Astrocyte (in vitro differentiated cells and primary cell): ENCODE results near the gene ZCCHC2. TPM values are rescaled to one million over a fixed set of nuclear protein-coding genes. Genes with fewer than 3 reads are reported as not detected.

Experiments used
- DNase-seq: peaks from one replicate; pipeline ENCODE4 v3.0.0-alpha.2; 2010; ENCODE audit warnings: low read depth
- FAIRE-seq: peaks from 2 replicates; lab custom pipeline; 2011; peaks lifted over from hg19 to GRCh38; lab: Jason Lieb, UNC
- H2AFZ ChIP-seq: 2 replicates; pipeline ENCODE4 v1.6.0; 2012; ENCODE audit warnings: low read depth, low read length, inconsistent platforms
- H3K27ac ChIP-seq: 2 replicates; pipeline ENCODE4 v1.5.1; 2011; ENCODE audit warnings: low read depth, low read length, inconsistent platforms
- H3K27me3 ChIP-seq: 2 replicates; pipeline ENCODE4 v1.6.0; 2011; ENCODE audit warnings: low read length, inconsistent platforms; ENCODE audit not compliant: insufficient read depth
- H3K36me3 ChIP-seq: 2 replicates; pipeline ENCODE4 v1.5.1; 2011; ENCODE audit warnings: low read length, inconsistent platforms; ENCODE audit not compliant: insufficient read depth
- H3K4me1 ChIP-seq: 2 replicates; pipeline ENCODE4 v1.5.1; 2011; ENCODE audit warnings: low read length, inconsistent platforms; ENCODE audit not compliant: insufficient read depth
- H3K4me2 ChIP-seq: 2 replicates; pipeline ENCODE4 v1.6.0; 2012; ENCODE audit warnings: low read length, inconsistent platforms
- H3K4me3 ChIP-seq: 2 replicates; pipeline ENCODE4 v1.5.1; 2011; ENCODE audit warnings: low read depth, mild to moderate bottlenecking, low read length, inconsistent platforms; ENCODE audit not compliant: insufficient read depth
- H3K79me2 ChIP-seq: 2 replicates; pipeline ENCODE4 v1.6.0; 2012; ENCODE audit warnings: mild to moderate bottlenecking, low read length, inconsistent platforms; ENCODE audit not compliant: insufficient read depth
- H3K9ac ChIP-seq: 2 replicates; pipeline ENCODE4 v1.6.0; 2012; ENCODE audit warnings: mild to moderate bottlenecking, low read length, inconsistent platforms
- H3K9me3 ChIP-seq: 2 replicates; pipeline ENCODE4 v1.5.1; 2012; ENCODE audit warnings: low read depth, mild to moderate bottlenecking, low read length, inconsistent platforms; ENCODE audit not compliant: insufficient read depth
- H4K20me1 ChIP-seq: 2 replicates; pipeline ENCODE4 v1.6.0; 2012; ENCODE audit warnings: low read length, inconsistent platforms; ENCODE audit not compliant: insufficient read depth
- H3K27ac Mint-ChIP-seq: one replicate; pipeline ENCODE4 v1.8.0; 2021; ENCODE audit warnings: mild to moderate bottlenecking, mixed read lengths; ENCODE audit not compliant: unreplicated experiment
- H3K27me3 Mint-ChIP-seq: one replicate; pipeline ENCODE4 v1.8.0; 2021; ENCODE audit warnings: low read depth, mixed read lengths; ENCODE audit not compliant: unreplicated experiment
- H3K36me3 Mint-ChIP-seq: one replicate; pipeline ENCODE4 v1.8.0; 2021; ENCODE audit warnings: low read depth, mixed read lengths; ENCODE audit not compliant: unreplicated experiment
- H3K4me1 Mint-ChIP-seq: one replicate; pipeline ENCODE4 v1.8.0; 2021; ENCODE audit warnings: low read depth, mixed read lengths; ENCODE audit not compliant: unreplicated experiment
- H3K4me3 Mint-ChIP-seq: one replicate; pipeline ENCODE4 v1.8.0; 2021; ENCODE audit warnings: mild to moderate bottlenecking, moderate library complexity, mixed read lengths; ENCODE audit not compliant: unreplicated experiment
- H3K9me3 Mint-ChIP-seq: one replicate; pipeline ENCODE4 v1.8.0; 2021; ENCODE audit warnings: mild to moderate bottlenecking, mixed read lengths; ENCODE audit not compliant: unreplicated experiment
- EZH2 ChIP-seq: IDR thresholded peaks from 2 replicates; pipeline ENCODE4 v1.6.1; 2012; ENCODE audit warnings: mild to moderate bottlenecking, low read length, inconsistent platforms; ENCODE audit not compliant: insufficient read depth
- total RNA-seq: library from RNA; stranded (reverse); gene quantifications from 2 replicates; pipeline ENCODE4 v1.2.1, GENCODE V29; 2021
- TF ChIP-seq, protein P1 (sequence below): IDR thresholded peaks from 2 replicates; pipeline ENCODE4 v1.5.1; 2011; ENCODE audit warnings: low read depth, mild to moderate bottlenecking, inconsistent platforms, low read length, moderate library complexity; ENCODE audit not compliant: insufficient read depth

Gene ZCCHC2
- total RNA-seq, 1 donor from 2014 or later: 14.8 TPM

GRCh38 chr18:62586781-62587487 is 64.1 kb downstream of the ZCCHC2 start:
- H3K4me1 Mint-ChIP-seq: peaks cover 4% of the 10 kb centered on the region
- H3K27me3 Mint-ChIP-seq: no peaks in the 10 kb centered on the region
- H3K9me3 Mint-ChIP-seq: no peaks in the 10 kb centered on the region
- H3K27ac Mint-ChIP-seq: no peak overlapping the region
- TF ChIP-seq, protein P1, sequence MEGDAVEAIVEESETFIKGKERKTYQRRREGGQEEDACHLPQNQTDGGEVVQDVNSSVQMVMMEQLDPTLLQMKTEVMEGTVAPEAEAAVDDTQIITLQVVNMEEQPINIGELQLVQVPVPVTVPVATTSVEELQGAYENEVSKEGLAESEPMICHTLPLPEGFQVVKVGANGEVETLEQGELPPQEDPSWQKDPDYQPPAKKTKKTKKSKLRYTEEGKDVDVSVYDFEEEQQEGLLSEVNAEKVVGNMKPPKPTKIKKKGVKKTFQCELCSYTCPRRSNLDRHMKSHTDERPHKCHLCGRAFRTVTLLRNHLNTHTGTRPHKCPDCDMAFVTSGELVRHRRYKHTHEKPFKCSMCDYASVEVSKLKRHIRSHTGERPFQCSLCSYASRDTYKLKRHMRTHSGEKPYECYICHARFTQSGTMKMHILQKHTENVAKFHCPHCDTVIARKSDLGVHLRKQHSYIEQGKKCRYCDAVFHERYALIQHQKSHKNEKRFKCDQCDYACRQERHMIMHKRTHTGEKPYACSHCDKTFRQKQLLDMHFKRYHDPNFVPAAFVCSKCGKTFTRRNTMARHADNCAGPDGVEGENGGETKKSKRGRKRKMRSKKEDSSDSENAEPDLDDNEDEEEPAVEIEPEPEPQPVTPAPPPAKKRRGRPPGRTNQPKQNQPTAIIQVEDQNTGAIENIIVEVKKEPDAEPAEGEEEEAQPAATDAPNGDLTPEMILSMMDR: no peak
- no peak for TF ChIP-seq EZH2
- Histone ChIP-seq H4K20me1 (no peaks in the 10 kb centered on the region), H3K4me2 (peak overlapping the region; percentile 66), H2AFZ (no peak overlapping the region), H3K9me3 (no peaks in the 10 kb centered on the region), H3K27me3 (no peaks in the 10 kb centered on the region), H3K79me2 (no peaks in the 10 kb centered on the region), H3K9ac (no peak overlapping the region), H3K36me3 (no peaks in the 10 kb centered on the region), H3K4me1 (no peaks in the 10 kb centered on the region), H3K4me3 (no peak overlapping the region), H3K27ac (no peak overlapping the region)
- no peak overlapping the region for H3K4me3 Mint-ChIP-seq
- DNase-seq (no peak), FAIRE-seq (no peak)
- H3K36me3 Mint-ChIP-seq: peaks cover 2% of the 10 kb centered on the region

- peak overlapping the region; percentile 12 for H3K4me3 Mint-ChIP-seq
- H3K4me1 Mint-ChIP-seq: peaks cover 4% of the 10 kb centered on the region
- Histone ChIP-seq H4K20me1 (no peaks in the 10 kb centered on the region), H2AFZ (no peak overlapping the region), H3K79me2 (no peaks in the 10 kb centered on the region), H3K27ac (no peak overlapping the region), H3K4me3 (no peak overlapping the region), H3K4me1 (no peaks in the 10 kb centered on the region), H3K36me3 (no peaks in the 10 kb centered on the region), H3K4me2 (no peak overlapping the region), H3K9ac (no peak overlapping the region), H3K9me3 (no peaks in the 10 kb centered on the region), H3K27me3 (no peaks in the 10 kb centered on the region)
- no peak for TF ChIP-seq EZH2
- TF ChIP-seq, protein P1: no peak
- H3K9me3 Mint-ChIP-seq: no peaks in the 10 kb centered on the region
- FAIRE-seq (no peak), DNase-seq (no peak)
- H3K27ac Mint-ChIP-seq: no peak overlapping the region
- H3K36me3 Mint-ChIP-seq: peaks cover 2% of the 10 kb centered on the region
- no peaks in the 10 kb centered on the region for H3K27me3 Mint-ChIP-seq
Observed at GRCh38 chr18:62587689-62588088, 64.9 kb downstream of the ZCCHC2 start.

- TF ChIP-seq EZH2: no peak
- TF ChIP-seq, protein P1: no peak
- H3K4me1 Mint-ChIP-seq: peaks cover 4% of the 10 kb centered on the region
- H3K9me3 Mint-ChIP-seq: no peaks in the 10 kb centered on the region
- Histone ChIP-seq H3K36me3 (no peaks in the 10 kb centered on the region), H4K20me1 (no peaks in the 10 kb centered on the region), H3K9ac (no peak overlapping the region), H3K4me3 (no peak overlapping the region), H3K27me3 (no peaks in the 10 kb centered on the region), H3K9me3 (no peaks in the 10 kb centered on the region), H3K79me2 (no peaks in the 10 kb centered on the region), H2AFZ (no peak overlapping the region), H3K4me2 (no peak overlapping the region), H3K27ac (no peak overlapping the region), H3K4me1 (no peaks in the 10 kb centered on the region)
- DNase-seq: no peak
- no peak for FAIRE-seq
- H3K4me3 Mint-ChIP-seq: no peak overlapping the region
- peaks cover 2% of the 10 kb centered on the region for H3K36me3 Mint-ChIP-seq
- no peaks in the 10 kb centered on the region for H3K27me3 Mint-ChIP-seq
- no peak overlapping the region for H3K27ac Mint-ChIP-seq
Observed at GRCh38 chr18:62588217-62588616, 65.4 kb downstream of the ZCCHC2 start.
